GM23338 (cell line): ENCODE results near the gene RAB2B.

Experiments used
- CREB1 ChIP-seq: fragments of 250-450 bp; sonication (Bioruptor Pico); IDR thresholded peaks from 2 replicates; pipeline ENCODE4 v1.5.0; 2020; ENCODE audit warnings: low read depth, mild to moderate bottlenecking, moderate library complexity
- CTCF ChIP-seq, 2 experiments: fragments of 200-600 bp in 1 of 2; sonication (generic) in 1 of 2; conservative IDR thresholded peaks; 2 replicates each; pipeline versions ENCODE4 v1.5.1 to v1.6.1; 2016 to 2017; ENCODE audit warnings: antibody characterized with exemption in 2 of 2, low read depth in 2 of 2, mild to moderate bottlenecking in 2 of 2, moderate library complexity in 1 of 2

GRCh38 chr14:21496453-21496852 is 19.7 kb upstream of the RAB2B start:
- TF ChIP-seq CTCF (conservative IDR thresholded peaks at IDR 0.05; ENCODE audit: low read depth in 2 of 2) (no peak), CREB1 (CRISPR knock-in tag) (no peak)
